HFFc6 (cell line): ENCODE measurements around the gene GALNT7. TPM values are rescaled to one million over a fixed set of nuclear protein-coding genes. Genes with fewer than 3 reads are reported as not detected.

ENCODE experiments used
- DNase-seq: peaks from one replicate; pipeline ENCODE4 v3.0.0-alpha.2; 2018
- H3K27ac Mint-ChIP-seq: 2 replicates; pipeline ENCODE4 v1.8.0; 2020; ENCODE audit warnings: mild to moderate bottlenecking, mixed read lengths
- H3K27me3 Mint-ChIP-seq: 2 replicates; pipeline ENCODE4 v1.8.0; 2021; ENCODE audit warnings: mild to moderate bottlenecking, moderate library complexity, mixed read lengths; ENCODE audit not compliant: insufficient read depth
- H3K36me3 Mint-ChIP-seq: 2 replicates; pipeline ENCODE4 v1.8.0; 2021; ENCODE audit warnings: low read depth, mixed read lengths
- H3K4me1 Mint-ChIP-seq: 2 replicates; pipeline ENCODE4 v1.8.0; 2020; ENCODE audit warnings: low read depth, mixed read lengths
- H3K4me3 Mint-ChIP-seq: 2 replicates; pipeline ENCODE4 v1.8.0; 2020; ENCODE audit warnings: mild to moderate bottlenecking, moderate library complexity, mixed read lengths
- H3K9me3 Mint-ChIP-seq: 2 replicates; pipeline ENCODE4 v1.8.0; 2020; ENCODE audit warnings: mild to moderate bottlenecking, mixed read lengths
- total RNA-seq, 6 experiments: library from RNA; stranded (reverse); fragmentation: NEBNext Ultra II Directional; extraction: Animal tissue kit (Norgen Biotek cat#: 25700); gene quantifications; 2 replicates in 1 of 6; 3 replicates in 5 of 6; pipeline ENCODE4 v1.2.3, GENCODE V29; 2021
- TF ChIP-seq, protein P1 (sequence below): fragments of 200-600 bp; sonication (generic); IDR thresholded peaks from 2 replicates; pipeline ENCODE4 v1.5.0; 2021; ENCODE audit warnings: antibody characterized with exemption, mild to moderate bottlenecking

Gene GALNT7
- total RNA-seq, 6 experiments from 2014 or later, result 10.9 to 24.3 (median 23.0) TPM

- H3K4me3 Mint-ChIP-seq, result no peak overlapping the region
Measured at GRCh38 chr4:173243321-173243720, 74.7 kb downstream of the GALNT7 start.

DNA sequence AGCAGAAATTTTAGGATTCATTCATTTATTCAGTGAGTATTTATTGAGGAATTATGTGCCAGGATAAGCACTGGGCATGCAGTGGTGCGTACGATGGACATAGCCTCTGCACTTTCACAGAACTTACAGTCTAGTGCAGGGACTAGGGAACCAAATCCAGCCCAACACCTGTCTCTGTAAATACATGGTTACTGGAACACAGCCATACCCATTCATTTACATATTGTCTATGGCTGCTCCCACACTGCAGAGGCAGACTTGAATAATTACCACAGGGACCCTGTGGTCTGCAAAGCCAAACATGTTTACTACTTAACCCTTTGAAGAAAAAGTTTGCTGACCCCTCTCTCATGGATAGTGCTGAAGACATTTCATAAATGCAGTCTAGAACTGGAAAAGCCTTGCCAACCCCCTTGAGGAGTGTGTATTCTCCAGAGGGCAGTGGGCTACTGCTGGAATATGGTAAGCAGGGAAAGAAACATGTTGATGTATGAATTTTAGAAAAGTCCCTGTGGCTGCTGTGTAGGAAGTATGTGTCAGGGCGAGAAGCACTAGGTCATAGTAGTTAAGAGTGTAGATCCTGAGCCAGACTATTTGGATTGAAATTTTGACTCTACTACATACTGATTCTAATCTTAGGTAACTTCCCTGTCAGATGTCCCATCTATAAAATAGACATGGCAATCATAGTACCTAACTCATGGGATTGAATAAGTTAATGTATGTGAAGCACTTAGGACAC is 75.5 kb downstream of the GALNT7 start:
- no peaks in the 10 kb centered on the region for H3K36me3 Mint-ChIP-seq
- peaks cover 14% of the 10 kb centered on the region for H3K27me3 Mint-ChIP-seq
- H3K4me3 Mint-ChIP-seq, result no peak overlapping the region
- H3K27ac Mint-ChIP-seq, result no peak overlapping the region
- H3K4me1 Mint-ChIP-seq, result peaks cover 14% of the 10 kb centered on the region
- TF ChIP-seq, protein P1, sequence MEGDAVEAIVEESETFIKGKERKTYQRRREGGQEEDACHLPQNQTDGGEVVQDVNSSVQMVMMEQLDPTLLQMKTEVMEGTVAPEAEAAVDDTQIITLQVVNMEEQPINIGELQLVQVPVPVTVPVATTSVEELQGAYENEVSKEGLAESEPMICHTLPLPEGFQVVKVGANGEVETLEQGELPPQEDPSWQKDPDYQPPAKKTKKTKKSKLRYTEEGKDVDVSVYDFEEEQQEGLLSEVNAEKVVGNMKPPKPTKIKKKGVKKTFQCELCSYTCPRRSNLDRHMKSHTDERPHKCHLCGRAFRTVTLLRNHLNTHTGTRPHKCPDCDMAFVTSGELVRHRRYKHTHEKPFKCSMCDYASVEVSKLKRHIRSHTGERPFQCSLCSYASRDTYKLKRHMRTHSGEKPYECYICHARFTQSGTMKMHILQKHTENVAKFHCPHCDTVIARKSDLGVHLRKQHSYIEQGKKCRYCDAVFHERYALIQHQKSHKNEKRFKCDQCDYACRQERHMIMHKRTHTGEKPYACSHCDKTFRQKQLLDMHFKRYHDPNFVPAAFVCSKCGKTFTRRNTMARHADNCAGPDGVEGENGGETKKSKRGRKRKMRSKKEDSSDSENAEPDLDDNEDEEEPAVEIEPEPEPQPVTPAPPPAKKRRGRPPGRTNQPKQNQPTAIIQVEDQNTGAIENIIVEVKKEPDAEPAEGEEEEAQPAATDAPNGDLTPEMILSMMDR, result no peak
- DNase-seq, result no peak
- no peaks in the 10 kb centered on the region for H3K9me3 Mint-ChIP-seq

More at GRCh38 chr4:173243321-173243720, 74.7 kb downstream of the GALNT7 start:
- H3K4me1 Mint-ChIP-seq, result peaks cover 14% of the 10 kb centered on the region
- H3K27me3 Mint-ChIP-seq, result peaks cover 14% of the 10 kb centered on the region
- H3K9me3 Mint-ChIP-seq, result no peaks in the 10 kb centered on the region
- H3K27ac Mint-ChIP-seq, result no peak overlapping the region
- H3K36me3 Mint-ChIP-seq, result no peaks in the 10 kb centered on the region
- TF ChIP-seq, protein P1, result no peak
- DNase-seq, result peak; percentile 69

DNA sequence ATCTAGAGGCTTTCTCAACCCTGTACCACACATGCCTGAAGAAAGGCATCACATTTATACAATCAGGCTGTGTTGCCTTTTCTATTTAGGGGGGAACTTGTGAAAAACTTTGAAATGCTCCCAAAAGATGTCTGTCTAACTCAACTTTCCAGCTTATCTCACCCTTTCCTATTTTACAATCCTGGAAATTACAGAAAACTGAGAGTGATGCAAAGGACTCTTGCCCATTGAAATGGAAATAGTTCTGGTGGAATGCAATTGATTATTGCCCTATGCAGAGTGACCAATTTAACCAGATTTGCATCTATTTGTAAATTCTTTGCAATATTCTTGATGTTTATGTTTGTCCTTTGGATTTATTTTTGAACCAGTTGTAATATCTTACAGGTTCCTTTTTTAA is 77.3 kb downstream of the GALNT7 start:
- Mint-ChIP-seq H3K4me3 (no peak overlapping the region), H3K27ac (no peak overlapping the region), H3K9me3 (no peaks in the 10 kb centered on the region), H3K27me3 (peaks cover 25% of the 10 kb centered on the region), H3K36me3 (no peaks in the 10 kb centered on the region), H3K4me1 (peaks cover 14% of the 10 kb centered on the region)
- TF ChIP-seq, protein P1, result no peak
- no peak for DNase-seq

DNA sequence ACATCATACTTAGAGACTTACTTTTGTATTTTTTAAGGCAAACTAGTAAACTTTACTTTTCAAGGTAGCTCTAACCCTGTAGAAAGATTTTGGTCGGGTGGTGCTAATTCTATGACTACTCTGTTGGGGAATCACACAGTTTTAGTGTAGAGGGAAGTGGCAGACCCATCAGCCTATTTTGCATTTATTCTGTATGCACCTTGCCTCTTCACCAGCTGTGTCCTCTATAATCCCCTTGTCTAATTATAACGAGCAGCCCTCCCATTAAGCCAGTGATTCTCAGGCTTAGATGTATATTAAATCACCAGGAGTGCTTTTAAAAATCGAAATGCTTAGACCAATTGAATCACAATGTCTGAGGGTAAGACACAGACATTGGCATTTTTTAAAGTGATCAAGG is 78.1 kb downstream of the GALNT7 start:
- TF ChIP-seq, protein P1, result no peak
- H3K36me3 Mint-ChIP-seq, result no peaks in the 10 kb centered on the region
- H3K4me1 Mint-ChIP-seq, result peaks cover 14% of the 10 kb centered on the region
- no peak overlapping the region for H3K27ac Mint-ChIP-seq
- DNase-seq, result no peak
- H3K4me3 Mint-ChIP-seq, result no peak overlapping the region
- H3K9me3 Mint-ChIP-seq, result no peaks in the 10 kb centered on the region
- H3K27me3 Mint-ChIP-seq, result peaks cover 25% of the 10 kb centered on the region

GRCh38 chr4:173247321-173247720 is 78.7 kb downstream of the GALNT7 start:
- Mint-ChIP-seq H3K27ac (no peak overlapping the region), H3K4me3 (no peak overlapping the region), H3K36me3 (no peaks in the 10 kb centered on the region), H3K9me3 (no peaks in the 10 kb centered on the region; the same call in 1 of the 2 replicates), H3K4me1 (peaks cover 18% of the 10 kb centered on the region), H3K27me3 (peaks cover 25% of the 10 kb centered on the region)
- TF ChIP-seq, protein P1, result no peak
- DNase-seq, result no peak
